ENCODE results near the gene CDCP2.

The CDCP2 gene

GRCh38 chr1:54160351-54160750, 7.6 kb upstream of the CDCP2 start:
- Mint-ChIP-seq H3K9me3 (no peaks in the 10 kb centered on the region), H3K27me3 (no peaks in the 10 kb centered on the region), H3K4me3 (no peak overlapping the region), H3K4me1 (ENCODE audit: low read depth) (peaks cover 7% of the 10 kb centered on the region), H3K27ac (no peak overlapping the region), H3K36me3 (ENCODE audit: low read depth) (no peaks in the 10 kb centered on the region)
- intact Hi-C loops (cut with micrococcal nuclease): no loop called here

DNA sequence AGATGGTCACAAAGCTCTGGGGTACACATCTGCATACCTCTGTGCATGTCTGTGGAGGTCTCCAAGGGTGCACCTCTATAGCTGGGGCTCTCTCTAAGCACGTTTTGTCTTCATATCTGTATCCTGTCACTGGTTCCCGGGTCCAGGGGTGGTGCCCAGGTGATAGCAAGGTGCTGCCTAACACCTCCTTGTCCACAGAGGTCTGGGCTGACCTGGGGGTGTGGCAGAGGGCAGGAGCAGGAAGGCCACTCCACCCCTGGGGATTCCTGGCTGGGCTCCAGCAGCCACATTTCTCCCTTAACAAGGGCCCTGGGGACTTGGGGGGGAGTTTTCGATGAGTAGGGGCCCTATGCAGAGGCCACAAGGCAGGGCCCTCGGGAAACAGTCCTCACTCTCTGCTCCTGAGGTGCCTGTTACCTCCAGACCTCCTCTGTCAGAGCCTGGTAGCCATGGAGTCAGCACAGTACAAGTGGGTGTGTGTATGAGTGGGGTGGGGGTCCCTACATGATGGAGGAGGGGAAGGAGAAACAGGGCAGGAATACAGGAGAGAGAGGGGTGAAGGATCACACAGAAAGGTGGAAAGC, 7.0 kb upstream of the CDCP2 start:
- intact Hi-C loops (cut with micrococcal nuclease): no loop called here
- H3K36me3 Mint-ChIP-seq (ENCODE audit: low read depth): no peaks in the 10 kb centered on the region
- H3K4me1 Mint-ChIP-seq (ENCODE audit: low read depth): peaks cover 7% of the 10 kb centered on the region
- no peaks in the 10 kb centered on the region for H3K9me3 Mint-ChIP-seq
- no peaks in the 10 kb centered on the region for H3K27me3 Mint-ChIP-seq
- no peak overlapping the region for H3K4me3 Mint-ChIP-seq
- no peak overlapping the region for H3K27ac Mint-ChIP-seq

DNA sequence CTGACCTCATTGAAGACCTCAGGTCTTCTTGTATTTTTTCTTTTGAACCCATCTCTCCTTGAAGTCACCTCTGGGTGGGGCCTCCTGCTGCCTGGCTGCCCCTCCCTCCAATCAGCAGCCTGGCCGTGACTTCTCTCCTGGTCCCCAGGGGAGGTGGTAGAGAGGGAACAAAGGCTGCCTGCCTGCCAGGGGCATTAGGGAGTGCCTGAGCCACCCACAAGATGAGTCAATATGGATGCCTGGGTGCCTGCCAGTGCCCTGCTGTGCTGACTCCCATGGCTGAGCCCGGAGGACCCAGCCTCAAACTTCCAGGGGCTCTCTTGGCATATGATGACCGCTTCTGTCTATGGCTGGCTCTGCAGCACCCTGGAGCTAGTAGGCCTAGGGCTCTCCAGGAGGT, 5.3 kb upstream of the CDCP2 start:
- H3K27ac Mint-ChIP-seq: no peak overlapping the region
- H3K27me3 Mint-ChIP-seq: no peaks in the 10 kb centered on the region
- no peaks in the 10 kb centered on the region for H3K36me3 Mint-ChIP-seq (ENCODE audit: low read depth)
- H3K4me3 Mint-ChIP-seq: no peak overlapping the region
- H3K4me1 Mint-ChIP-seq (ENCODE audit: low read depth): peaks cover 12% of the 10 kb centered on the region
- H3K9me3 Mint-ChIP-seq: no peaks in the 10 kb centered on the region
- intact Hi-C loops (cut with micrococcal nuclease): no loop called here

DNA sequence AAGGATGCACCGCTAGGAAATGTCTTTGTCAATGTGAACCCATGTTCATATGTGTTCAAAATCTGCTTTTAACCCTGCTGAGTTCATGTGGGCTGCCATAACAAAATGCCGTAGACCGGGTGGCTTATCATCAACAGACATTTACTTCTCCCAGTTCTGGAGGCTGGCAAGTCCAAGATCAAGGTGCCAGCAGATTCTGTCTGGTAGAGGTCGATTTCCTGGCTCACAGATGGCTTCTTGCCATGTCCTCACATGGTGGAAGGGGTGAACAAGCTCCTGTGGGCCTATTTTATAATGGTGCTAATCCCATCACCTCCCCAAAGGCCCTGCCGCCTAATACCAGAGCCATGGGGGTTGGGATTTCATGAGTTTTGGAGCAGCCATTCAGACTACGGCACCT, 4.6 kb upstream of the CDCP2 start:
- Mint-ChIP-seq H3K27ac (no peak overlapping the region), H3K36me3 (ENCODE audit: low read depth) (no peaks in the 10 kb centered on the region), H3K4me1 (ENCODE audit: low read depth) (peaks cover 12% of the 10 kb centered on the region), H3K9me3 (no peaks in the 10 kb centered on the region), H3K27me3 (no peaks in the 10 kb centered on the region), H3K4me3 (no peak overlapping the region)
- intact Hi-C loops (cut with micrococcal nuclease): no loop called here

GRCh38 chr1:54156986-54157385, 4.2 kb upstream of the CDCP2 start:
- Mint-ChIP-seq H3K27me3 (no peaks in the 10 kb centered on the region), H3K36me3 (ENCODE audit: low read depth) (no peaks in the 10 kb centered on the region), H3K27ac (no peak overlapping the region), H3K4me3 (no peak overlapping the region), H3K9me3 (no peaks in the 10 kb centered on the region), H3K4me1 (ENCODE audit: low read depth) (peaks cover 12% of the 10 kb centered on the region)
- intact Hi-C loops (cut with micrococcal nuclease): no loop called here

DNA sequence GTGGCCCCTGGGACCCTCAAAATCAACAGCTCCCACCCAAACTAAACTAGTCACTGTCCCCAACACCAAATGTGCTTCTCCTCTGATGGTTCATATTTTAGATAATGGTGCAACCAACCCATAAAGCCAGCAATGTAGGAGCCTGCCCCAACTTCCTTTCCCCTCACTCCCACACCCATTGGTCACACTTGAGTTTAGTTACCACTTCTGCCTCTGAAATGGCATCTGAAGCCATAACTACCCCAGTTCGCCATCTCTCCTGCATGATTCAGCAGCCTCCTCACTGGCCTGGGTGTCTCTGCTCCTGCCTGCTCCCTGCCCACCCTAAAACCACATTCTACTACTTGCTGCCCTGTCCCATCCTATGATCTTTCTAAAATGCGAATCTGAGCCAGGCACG, 3.4 kb upstream of the CDCP2 start:
- H3K27ac Mint-ChIP-seq: no peak overlapping the region
- H3K4me1 Mint-ChIP-seq (ENCODE audit: low read depth): peaks cover 12% of the 10 kb centered on the region
- intact Hi-C loops (cut with micrococcal nuclease): no loop called here
- H3K9me3 Mint-ChIP-seq: no peaks in the 10 kb centered on the region
- H3K4me3 Mint-ChIP-seq: no peak overlapping the region
- H3K27me3 Mint-ChIP-seq: no peaks in the 10 kb centered on the region
- H3K36me3 Mint-ChIP-seq (ENCODE audit: low read depth): no peaks in the 10 kb centered on the region

DNA sequence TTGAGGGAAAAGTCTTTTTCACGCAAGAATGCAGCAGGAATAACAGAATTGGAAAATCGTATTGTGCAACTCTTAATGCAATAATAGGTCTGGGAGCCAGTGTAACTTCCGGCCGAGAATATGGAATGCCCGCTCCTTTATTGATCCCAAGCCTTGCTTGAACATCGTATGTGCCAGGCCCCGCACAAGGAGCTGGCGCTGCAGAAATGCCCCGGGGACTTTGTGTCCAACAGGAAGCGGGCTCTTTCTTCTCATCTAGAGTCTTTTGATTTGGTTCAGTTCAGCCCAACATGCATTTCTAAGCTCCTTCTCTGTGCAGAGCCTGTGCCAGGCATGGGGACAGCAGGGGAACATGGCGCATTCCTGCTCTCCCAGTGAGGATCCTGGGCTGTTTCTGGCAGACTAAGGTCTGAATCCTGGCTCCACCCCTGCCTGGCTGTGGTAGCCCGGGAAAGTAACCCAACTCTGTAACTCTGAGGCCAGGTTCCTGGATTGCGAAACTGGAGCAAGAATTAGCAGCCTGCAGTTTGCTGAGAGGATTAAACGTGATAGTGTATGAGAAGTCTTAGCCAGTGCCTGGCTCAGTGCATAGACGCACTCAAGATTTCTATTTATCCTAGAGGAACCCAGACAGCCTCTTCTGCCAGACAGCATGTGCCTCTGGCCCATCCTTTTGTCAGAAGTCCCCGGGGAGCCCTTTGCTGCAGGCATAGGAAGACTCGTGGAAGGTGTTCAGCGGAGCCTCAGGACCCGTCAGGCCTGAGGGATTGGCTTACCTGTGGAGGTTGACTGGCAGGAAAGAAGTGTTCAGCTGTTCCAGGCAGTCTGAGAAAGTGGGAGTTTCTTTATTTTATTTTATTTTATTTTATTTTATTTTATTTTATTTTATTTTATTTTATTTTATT, 987 bp upstream of the CDCP2 start:
- H3K4me1 Mint-ChIP-seq (ENCODE audit: low read depth): peaks cover 12% of the 10 kb centered on the region
- intact Hi-C loops (cut with micrococcal nuclease): no loop called here
- no peaks in the 10 kb centered on the region for H3K27me3 Mint-ChIP-seq
- H3K4me3 Mint-ChIP-seq: no peak overlapping the region
- no peaks in the 10 kb centered on the region for H3K36me3 Mint-ChIP-seq (ENCODE audit: low read depth)
- no peaks in the 10 kb centered on the region for H3K9me3 Mint-ChIP-seq
- H3K27ac Mint-ChIP-seq: no peak overlapping the region

GRCh38 chr1:54151013-54151412, 1.8 kb downstream of the CDCP2 start:
- H3K9me3 Mint-ChIP-seq: no peaks in the 10 kb centered on the region
- no peak overlapping the region for H3K4me3 Mint-ChIP-seq
- intact Hi-C loops (cut with micrococcal nuclease): no loop called here
- no peaks in the 10 kb centered on the region for H3K36me3 Mint-ChIP-seq (ENCODE audit: low read depth)
- H3K27ac Mint-ChIP-seq: no peak overlapping the region
- H3K27me3 Mint-ChIP-seq: no peaks in the 10 kb centered on the region
- H3K4me1 Mint-ChIP-seq (ENCODE audit: low read depth): peaks cover 7% of the 10 kb centered on the region

GRCh38 chr1:54149734-54150133, 3.1 kb downstream of the CDCP2 start:
- intact Hi-C loops (cut with micrococcal nuclease): no loop called here
- no peak overlapping the region for H3K4me3 Mint-ChIP-seq
- peaks cover 5% of the 10 kb centered on the region for H3K4me1 Mint-ChIP-seq (ENCODE audit: low read depth)
- no peaks in the 10 kb centered on the region for H3K36me3 Mint-ChIP-seq (ENCODE audit: low read depth)
- no peaks in the 10 kb centered on the region for H3K9me3 Mint-ChIP-seq
- H3K27me3 Mint-ChIP-seq: no peaks in the 10 kb centered on the region
- H3K27ac Mint-ChIP-seq: no peak overlapping the region

- H3K27ac Mint-ChIP-seq: no peak overlapping the region
- no peak overlapping the region for H3K4me3 Mint-ChIP-seq
- H3K27me3 Mint-ChIP-seq: no peaks in the 10 kb centered on the region
- H3K4me1 Mint-ChIP-seq (ENCODE audit: low read depth): no peaks in the 10 kb centered on the region
- H3K36me3 Mint-ChIP-seq (ENCODE audit: low read depth): no peaks in the 10 kb centered on the region
- intact Hi-C loops (cut with micrococcal nuclease): no loop called here
- no peaks in the 10 kb centered on the region for H3K9me3 Mint-ChIP-seq
Measured at GRCh38 chr1:54144366-54144765, 8.4 kb downstream of the CDCP2 start.

- Mint-ChIP-seq H3K27ac (no peak overlapping the region), H3K4me3 (no peak overlapping the region), H3K9me3 (no peaks in the 10 kb centered on the region), H3K36me3 (ENCODE audit: low read depth) (no peaks in the 10 kb centered on the region), H3K27me3 (no peaks in the 10 kb centered on the region), H3K4me1 (ENCODE audit: low read depth) (no peaks in the 10 kb centered on the region)
- intact Hi-C loops (cut with micrococcal nuclease): no loop called here
Measured at GRCh38 chr1:54142146-54142900, 10.5 kb downstream of the CDCP2 start.

- intact Hi-C loops (cut with micrococcal nuclease): no loop called here
- no peaks in the 10 kb centered on the region for H3K36me3 Mint-ChIP-seq (ENCODE audit: low read depth)
Measured at GRCh38 chr1:54139711-54140110, 13.1 kb downstream of the CDCP2 start.

DNA sequence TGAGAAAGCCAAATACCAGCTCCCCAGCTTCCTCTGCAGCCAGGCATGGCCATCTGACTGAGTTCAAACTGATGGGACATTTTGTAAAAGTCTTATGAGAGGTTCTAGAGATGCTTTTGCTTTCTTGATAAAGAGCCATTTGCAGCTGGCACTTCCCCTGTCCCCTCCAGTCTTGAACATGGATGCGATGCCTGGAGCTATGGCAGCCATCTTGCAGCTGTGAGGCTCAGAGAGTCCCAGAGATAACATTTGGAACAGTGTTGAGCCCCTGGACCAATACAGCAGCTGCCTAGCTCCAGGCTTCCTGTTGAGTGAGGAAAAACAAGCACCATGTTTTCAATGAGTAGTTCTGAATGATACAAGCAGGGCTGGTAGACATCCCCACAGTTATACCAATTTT, 13.8 kb downstream of the CDCP2 start:
- H3K36me3 Mint-ChIP-seq (ENCODE audit: low read depth): no peaks in the 10 kb centered on the region
- intact Hi-C loops (cut with micrococcal nuclease): no loop called here
- no peak overlapping the region for H3K27ac Mint-ChIP-seq
- H3K4me1 Mint-ChIP-seq (ENCODE audit: low read depth): no peaks in the 10 kb centered on the region
- H3K9me3 Mint-ChIP-seq: no peaks in the 10 kb centered on the region
- no peak overlapping the region for H3K4me3 Mint-ChIP-seq
- H3K27me3 Mint-ChIP-seq: no peaks in the 10 kb centered on the region

More at GRCh38 chr1:54139711-54140110, 13.1 kb downstream of the CDCP2 start:
- H3K4me1 Mint-ChIP-seq (ENCODE audit: low read depth): no peaks in the 10 kb centered on the region
- no peaks in the 10 kb centered on the region for H3K27me3 Mint-ChIP-seq
- H3K9me3 Mint-ChIP-seq: no peaks in the 10 kb centered on the region
- no peak overlapping the region for H3K4me3 Mint-ChIP-seq
- H3K27ac Mint-ChIP-seq: no peak overlapping the region

- Mint-ChIP-seq H3K4me1 (ENCODE audit: low read depth) (no peaks in the 10 kb centered on the region), H3K36me3 (ENCODE audit: low read depth) (no peaks in the 10 kb centered on the region), H3K27me3 (no peaks in the 10 kb centered on the region), H3K9me3 (no peaks in the 10 kb centered on the region), H3K27ac (no peak overlapping the region), H3K4me3 (no peak overlapping the region)
- intact Hi-C loops (cut with micrococcal nuclease): no loop called here
Measured at GRCh38 chr1:54137534-54138061, 15.2 kb downstream of the CDCP2 start.
